ENCODE measurements around the gene NOS2. TPM values are rescaled to one million over a fixed set of nuclear protein-coding genes. Genes with fewer than 3 reads are reported as not detected.

The NOS2 gene
- total and polyA plus RNA-seq, 2 donors (not counting 1 experiment from before 2014, with no cell fraction given) = under 0.01 TPM; not detected in 1

- no peaks in the 10 kb centered on the region for H4K20me1 ChIP-seq (ENCODE audit: control insufficient read depth, extremely low read depth, insufficient read depth, low read length)
- no peak overlapping the region for H2AFZ ChIP-seq (ENCODE audit: low read length)
- peak overlapping the region; percentile 5 for H3K4me2 ChIP-seq (ENCODE audit: extremely low read depth, insufficient read depth, low read length)
- no peak overlapping the region for H3K9ac ChIP-seq (ENCODE audit: insufficient read depth, low read length)
- DNase-seq (ENCODE audit: low read depth in 2 of 2) = peak in 1 of 2 donors; percentile 21
- H3K36me3 ChIP-seq (ENCODE audit: control insufficient read depth, insufficient read depth, low read length) = no peaks in the 10 kb centered on the region
- no peaks in the 10 kb centered on the region for H3K9me3 ChIP-seq (ENCODE audit: control insufficient read depth, insufficient read depth, low read depth, low read length)
- TF ChIP-seq EZH2 (IDR thresholded peaks at IDR 0.05; ENCODE audit: low read length, missing control alignments) = peak; percentile 8
- TF ChIP-seq, protein P1, sequence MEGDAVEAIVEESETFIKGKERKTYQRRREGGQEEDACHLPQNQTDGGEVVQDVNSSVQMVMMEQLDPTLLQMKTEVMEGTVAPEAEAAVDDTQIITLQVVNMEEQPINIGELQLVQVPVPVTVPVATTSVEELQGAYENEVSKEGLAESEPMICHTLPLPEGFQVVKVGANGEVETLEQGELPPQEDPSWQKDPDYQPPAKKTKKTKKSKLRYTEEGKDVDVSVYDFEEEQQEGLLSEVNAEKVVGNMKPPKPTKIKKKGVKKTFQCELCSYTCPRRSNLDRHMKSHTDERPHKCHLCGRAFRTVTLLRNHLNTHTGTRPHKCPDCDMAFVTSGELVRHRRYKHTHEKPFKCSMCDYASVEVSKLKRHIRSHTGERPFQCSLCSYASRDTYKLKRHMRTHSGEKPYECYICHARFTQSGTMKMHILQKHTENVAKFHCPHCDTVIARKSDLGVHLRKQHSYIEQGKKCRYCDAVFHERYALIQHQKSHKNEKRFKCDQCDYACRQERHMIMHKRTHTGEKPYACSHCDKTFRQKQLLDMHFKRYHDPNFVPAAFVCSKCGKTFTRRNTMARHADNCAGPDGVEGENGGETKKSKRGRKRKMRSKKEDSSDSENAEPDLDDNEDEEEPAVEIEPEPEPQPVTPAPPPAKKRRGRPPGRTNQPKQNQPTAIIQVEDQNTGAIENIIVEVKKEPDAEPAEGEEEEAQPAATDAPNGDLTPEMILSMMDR (conservative IDR thresholded peaks at IDR 0.05 in 1 of 2, IDR thresholded peaks at IDR 0.05 in 1 of 2; ENCODE audit: low read depth in 1 of 2, low read length in 2 of 2) = no peak
- no peaks in the 10 kb centered on the region for H3K79me2 ChIP-seq (ENCODE audit: control insufficient read depth, insufficient read depth, low read length)
- no peak overlapping the region for H3K27ac ChIP-seq (ENCODE audit: insufficient read depth, low read length)
- H3K4me3 ChIP-seq (replicated peaks in 1 of 4; ENCODE audit: control extremely low read depth in 1 of 4, insufficient read depth in 1 of 4, low read depth in 3 of 4, low read length in 4 of 4) = peak overlapping the region in 1 of 4 experiments; percentile 34
- peaks cover 10% of the 10 kb centered on the region for H3K27me3 ChIP-seq (ENCODE audit: control insufficient read depth, insufficient read depth, low read length)
- no peaks in the 10 kb centered on the region for H3K4me1 ChIP-seq (ENCODE audit: control insufficient read depth, extremely low read depth, insufficient read depth, low read length)
These were observed 7.0 kb downstream of the NOS2 start for GRCh38 chr17:27793168-27793905.

GRCh38 chr17:27792095-27792494 lies 8.2 kb downstream of the NOS2 start:
- peaks cover 10% of the 10 kb centered on the region for H3K27me3 ChIP-seq (ENCODE audit: control insufficient read depth, insufficient read depth, low read length)
- H3K9ac ChIP-seq (ENCODE audit: insufficient read depth, low read length) = no peak overlapping the region
- H3K36me3 ChIP-seq (ENCODE audit: control insufficient read depth, insufficient read depth, low read length) = no peaks in the 10 kb centered on the region
- H3K27ac ChIP-seq (ENCODE audit: insufficient read depth, low read length) = no peak overlapping the region
- TF ChIP-seq, protein P1 (conservative IDR thresholded peaks at IDR 0.05 in 1 of 2, IDR thresholded peaks at IDR 0.05 in 1 of 2; ENCODE audit: low read depth in 1 of 2, low read length in 2 of 2) = no peak
- no peak for TF ChIP-seq EZH2 (IDR thresholded peaks at IDR 0.05; ENCODE audit: low read length, missing control alignments)
- H3K4me2 ChIP-seq (ENCODE audit: extremely low read depth, insufficient read depth, low read length) = no peak overlapping the region
- no peaks in the 10 kb centered on the region for H3K79me2 ChIP-seq (ENCODE audit: control insufficient read depth, insufficient read depth, low read length)
- H2AFZ ChIP-seq (ENCODE audit: low read length) = no peak overlapping the region
- no peak for DNase-seq (ENCODE audit: low read depth in 2 of 2)
- no peak overlapping the region for H3K4me3 ChIP-seq (replicated peaks in 1 of 4; ENCODE audit: control extremely low read depth in 1 of 4, insufficient read depth in 1 of 4, low read depth in 3 of 4, low read length in 4 of 4)
- H3K9me3 ChIP-seq (ENCODE audit: control insufficient read depth, insufficient read depth, low read depth, low read length) = no peaks in the 10 kb centered on the region
- no peaks in the 10 kb centered on the region for H4K20me1 ChIP-seq (ENCODE audit: control insufficient read depth, extremely low read depth, insufficient read depth, low read length)
- H3K4me1 ChIP-seq (ENCODE audit: control insufficient read depth, extremely low read depth, insufficient read depth, low read length) = no peaks in the 10 kb centered on the region

DNA sequence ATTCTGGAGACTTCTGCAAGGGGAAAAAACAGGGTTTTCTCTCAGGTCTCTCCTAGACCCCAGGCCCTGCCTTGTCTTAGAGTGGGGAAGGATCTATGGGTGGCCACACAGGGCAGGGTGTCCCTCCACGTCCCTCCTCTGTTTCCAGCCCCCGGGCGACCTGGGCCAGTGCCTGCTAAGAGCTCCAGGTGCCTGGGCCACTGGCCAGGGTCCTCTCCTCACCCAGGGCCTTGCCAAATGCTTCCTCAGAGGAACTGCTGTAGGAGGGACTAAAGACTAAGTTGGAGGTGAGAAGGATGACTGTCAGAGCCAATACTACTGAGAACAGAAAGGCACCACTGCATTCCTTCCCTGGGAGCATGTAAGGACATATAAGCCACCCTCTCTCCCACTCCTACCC lies 11.4 kb downstream of the NOS2 start:
- DNase-seq (ENCODE audit: low read depth in 2 of 2) = no peak
- no peak overlapping the region for H3K4me3 ChIP-seq (replicated peaks in 1 of 4; ENCODE audit: control extremely low read depth in 1 of 4, insufficient read depth in 1 of 4, low read depth in 3 of 4, low read length in 4 of 4)
- TF ChIP-seq, protein P1 (conservative IDR thresholded peaks at IDR 0.05 in 1 of 2, IDR thresholded peaks at IDR 0.05 in 1 of 2; ENCODE audit: low read depth in 1 of 2, low read length in 2 of 2) = no peak
- no peaks in the 10 kb centered on the region for H3K4me1 ChIP-seq (ENCODE audit: control insufficient read depth, extremely low read depth, insufficient read depth, low read length)
- H3K36me3 ChIP-seq (ENCODE audit: control insufficient read depth, insufficient read depth, low read length) = no peaks in the 10 kb centered on the region
- no peak overlapping the region for H3K4me2 ChIP-seq (ENCODE audit: extremely low read depth, insufficient read depth, low read length)
- no peak overlapping the region for H2AFZ ChIP-seq (ENCODE audit: low read length)
- no peaks in the 10 kb centered on the region for H4K20me1 ChIP-seq (ENCODE audit: control insufficient read depth, extremely low read depth, insufficient read depth, low read length)
- peaks cover 6% of the 10 kb centered on the region for H3K27me3 ChIP-seq (ENCODE audit: control insufficient read depth, insufficient read depth, low read length)
- H3K9me3 ChIP-seq (ENCODE audit: control insufficient read depth, insufficient read depth, low read depth, low read length) = no peaks in the 10 kb centered on the region
- no peak overlapping the region for H3K9ac ChIP-seq (ENCODE audit: insufficient read depth, low read length)
- H3K27ac ChIP-seq (ENCODE audit: insufficient read depth, low read length) = no peak overlapping the region
- H3K79me2 ChIP-seq (ENCODE audit: control insufficient read depth, insufficient read depth, low read length) = no peaks in the 10 kb centered on the region
